ENCODE data around the gene RAB20. TPM values are rescaled to one million over a fixed set of nuclear protein-coding genes. Genes with fewer than 3 reads are reported as not detected.
"Not testable (repeated sequence)": the region's sequence is repeated elsewhere in the genome, so short reads cannot be mapped to it uniquely, and the experiment has no call there.

The RAB20 gene
- total RNA-seq, 1 experiment from 2014 or later: 7.9 TPM

GRCh38 chr13:110491869-110492678 lies 69.4 kb downstream of the RAB20 start:
- Histone ChIP-seq H3K36me3 (ENCODE audit: control insufficient read depth, insufficient read depth, low read length) (no peaks in the 10 kb centered on the region), H3K9me3 (ENCODE audit: control insufficient read depth, insufficient read depth, low read depth, low read length) (no peaks in the 10 kb centered on the region), H3K4me1 (ENCODE audit: control insufficient read depth, insufficient read depth, low read length) (no peaks in the 10 kb centered on the region), H3K4me3 (ENCODE audit: low read depth in 2 of 2, low read length in 2 of 2) (no peak overlapping the region), H3K27me3 (ENCODE audit: control insufficient read depth, insufficient read depth, low read length) (no peaks in the 10 kb centered on the region), H3K27ac (ENCODE audit: low read length) (no peak overlapping the region)
- DNase-seq (ENCODE audit: low read depth, low spot score): no peak
- ChIA-PET POLR2A (no interaction called here), CTCF (no interaction called here)
- no peak for ATAC-seq
- in situ Hi-C loops (cut with HindIII; ENCODE audit: low pct_unique_long_range_greater_than_20kb, low sequenced_read_pairs): no loop called here
- no TSS peak for BruUV-seq (replicated peaks)
- intact Hi-C loops (cut with micrococcal nuclease; ENCODE audit: unreplicated experiment): no loop called here
- no peak for TF ChIP-seq CTCF (IDR thresholded peaks at IDR 0.05)
- TF ChIP-seq REST (IDR thresholded peaks at IDR 0.05; ENCODE audit: insufficient read depth in 1 of 2, low read depth in 2 of 2, low read length in 1 of 2): no peak
- TF ChIP-seq POLR2AphosphoS5 (IDR thresholded peaks at IDR 0.05; ENCODE audit: low read depth, low read length): no peak
- no peak for TF ChIP-seq TCF7L2 (IDR thresholded peaks at IDR 0.05; ENCODE audit: low read depth, low read length)
- TF ChIP-seq SIN3A (IDR thresholded peaks at IDR 0.05; ENCODE audit: borderline replicate concordance, insufficient read depth, low read depth, low read length): no peak

GRCh38 chr13:110490009-110490770 lies 71.3 kb downstream of the RAB20 start:
- ATAC-seq (no peak), DNase-seq (ENCODE audit: low read depth, low spot score) (no peak)
- Histone ChIP-seq H3K27ac (ENCODE audit: low read length) (no peak overlapping the region), H3K4me1 (ENCODE audit: control insufficient read depth, insufficient read depth, low read length) (no peaks in the 10 kb centered on the region), H3K27me3 (ENCODE audit: control insufficient read depth, insufficient read depth, low read length) (no peaks in the 10 kb centered on the region), H3K4me3 (ENCODE audit: low read depth in 2 of 2, low read length in 2 of 2) (no peak overlapping the region), H3K9me3 (ENCODE audit: control insufficient read depth, insufficient read depth, low read depth, low read length) (no peaks in the 10 kb centered on the region), H3K36me3 (ENCODE audit: control insufficient read depth, insufficient read depth, low read length) (no peaks in the 10 kb centered on the region)
- no TSS peak for BruUV-seq (replicated peaks)
- TF ChIP-seq CTCF (IDR thresholded peaks at IDR 0.05) (no peak), POLR2AphosphoS5 (IDR thresholded peaks at IDR 0.05; ENCODE audit: low read depth, low read length) (no peak), SIN3A (IDR thresholded peaks at IDR 0.05; ENCODE audit: borderline replicate concordance, insufficient read depth, low read depth, low read length) (no peak), TCF7L2 (IDR thresholded peaks at IDR 0.05; ENCODE audit: low read depth, low read length) (no peak), REST (IDR thresholded peaks at IDR 0.05; ENCODE audit: insufficient read depth in 1 of 2, low read depth in 2 of 2, low read length in 1 of 2) (no peak)
- POLR2A ChIA-PET: no interaction called here
- intact Hi-C loops (cut with micrococcal nuclease; ENCODE audit: unreplicated experiment): no loop called here
- in situ Hi-C loops (cut with HindIII; ENCODE audit: low pct_unique_long_range_greater_than_20kb, low sequenced_read_pairs): no loop called here
- CTCF ChIA-PET: no interaction called here

- POLR2A ChIA-PET; ATAC-seq; H3K36me3 ChIP-seq (ENCODE audit: control insufficient read depth, insufficient read depth, low read length); CTCF ChIA-PET; H3K9me3 ChIP-seq (ENCODE audit: control insufficient read depth, insufficient read depth, low read depth, low read length); H3K4me3 ChIP-seq (ENCODE audit: low read depth in 2 of 2, low read length in 2 of 2); DNase-seq (ENCODE audit: low read depth, low spot score); H3K27me3 ChIP-seq (ENCODE audit: control insufficient read depth, insufficient read depth, low read length); H3K27ac ChIP-seq (ENCODE audit: low read length); BruUV-seq (replicated peaks); H3K4me1 ChIP-seq (ENCODE audit: control insufficient read depth, insufficient read depth, low read length); intact Hi-C loops (cut with micrococcal nuclease; ENCODE audit: unreplicated experiment); in situ Hi-C loops (cut with HindIII; ENCODE audit: low pct_unique_long_range_greater_than_20kb, low sequenced_read_pairs): not testable (repeated sequence)
Observed at GRCh38 chr13:110486880-110487279, 74.6 kb downstream of the RAB20 start.
